Activated CD4-positive, alpha-beta memory T cell treated with anti-CD3 and anti-CD28 coated beads, Interleukin-2, amount 10 ng/mL, durations not matched to agents 7 days and 5 days (primary cell): ENCODE measurements around the gene FBXL15. TPM values are rescaled to one million over a fixed set of nuclear protein-coding genes. Genes with fewer than 3 reads are reported as not detected.
A peak's percentile ranks its signal among the peaks of the same experiment; 100 is the strongest.

ENCODE experiments used
- CTCF ChIA-PET: fragments of 350-600 bp; sonication (Branson Sonifier 250); formaldehyde crosslinking; loops from one replicate; lab custom pipeline; 2021; ENCODE audit warnings: antibody characterized with exemption, inconsistent platforms; lab: Charles Lee
- POLR2A ChIA-PET: fragments of 350-600 bp; sonication (Branson Sonifier 250); formaldehyde crosslinking; loops from one replicate; lab custom pipeline; 2021; ENCODE audit warnings: antibody characterized with exemption; lab: Charles Lee
- DNase-seq: peaks from one replicate; pipeline ENCODE4 v3.0.0-alpha.2; 2020
- H3K27ac Mint-ChIP-seq: one replicate; pipeline ENCODE4 v1.8.0; 2021; ENCODE audit warnings: mild to moderate bottlenecking, mixed read lengths
- H3K27me3 Mint-ChIP-seq: one replicate; pipeline ENCODE4 v1.8.0; 2021; ENCODE audit warnings: mixed read lengths
- H3K36me3 Mint-ChIP-seq: one replicate; pipeline ENCODE4 v1.8.0; 2021; ENCODE audit warnings: low read depth, mixed read lengths
- H3K4me1 Mint-ChIP-seq: one replicate; pipeline ENCODE4 v1.8.0; 2021; ENCODE audit warnings: mixed read lengths
- H3K4me3 Mint-ChIP-seq: one replicate; pipeline ENCODE4 v1.8.0; 2021; ENCODE audit warnings: mild to moderate bottlenecking, mixed read lengths
- H3K9me3 Mint-ChIP-seq: one replicate; pipeline ENCODE4 v1.8.0; 2021; ENCODE audit warnings: mixed read lengths
- total RNA-seq, 2 experiments: library from RNA; stranded (reverse); gene quantifications; one replicate each; pipeline ENCODE4 v1.2.3, GENCODE V29; 2021

The FBXL15 gene, protein sequence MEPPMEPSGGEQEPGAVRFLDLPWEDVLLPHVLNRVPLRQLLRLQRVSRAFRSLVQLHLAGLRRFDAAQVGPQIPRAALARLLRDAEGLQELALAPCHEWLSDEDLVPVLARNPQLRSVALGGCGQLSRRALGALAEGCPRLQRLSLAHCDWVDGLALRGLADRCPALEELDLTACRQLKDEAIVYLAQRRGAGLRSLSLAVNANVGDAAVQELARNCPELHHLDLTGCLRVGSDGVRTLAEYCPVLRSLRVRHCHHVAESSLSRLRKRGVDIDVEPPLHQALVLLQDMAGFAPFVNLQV
- 10 to 100 TPM; 13.5 to 14.3 TPM for total RNA-seq

DNA sequence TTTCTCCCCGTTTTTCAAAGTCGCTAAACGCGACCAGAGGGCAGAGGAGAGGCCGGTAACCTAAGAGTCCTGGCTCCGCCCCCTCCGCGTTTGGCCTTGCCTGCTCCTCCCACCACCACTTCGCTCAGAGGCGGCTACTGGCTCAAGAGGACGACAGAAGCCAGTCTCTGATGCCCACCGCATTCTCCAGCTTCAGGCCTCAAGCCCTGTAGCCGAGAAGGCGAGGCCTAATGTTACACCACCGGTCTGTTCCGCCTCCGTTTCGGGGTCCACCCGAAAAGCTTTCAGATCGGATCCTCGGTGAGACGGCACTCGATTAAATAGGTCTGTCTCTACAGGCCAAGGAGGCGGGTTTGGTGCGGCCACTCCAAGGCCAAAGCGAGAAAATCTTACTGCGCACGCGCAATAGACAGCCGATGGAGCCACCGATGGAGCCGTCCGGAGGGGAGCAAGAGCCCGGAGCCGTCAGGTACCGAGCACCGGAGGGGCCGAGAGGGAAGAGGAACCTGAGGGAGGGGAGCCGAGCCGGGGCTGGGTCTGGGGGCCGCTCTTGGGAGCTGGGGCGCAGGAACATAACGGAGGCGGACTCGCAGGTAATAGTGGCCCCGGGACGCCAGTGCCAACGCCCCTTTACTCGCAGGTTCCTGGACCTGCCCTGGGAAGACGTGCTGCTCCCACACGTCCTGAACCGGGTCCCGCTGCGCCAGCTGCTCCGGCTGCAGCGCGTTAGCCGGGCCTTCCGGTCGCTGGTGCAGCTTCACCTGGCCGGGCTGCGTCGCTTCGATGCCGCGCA, at the start of gene FBXL15:
FBXL15 (plus strand) TSS at position 123 of the 793 bp plus-strand sequence; CDS start at position 417, 294 bp downstream.
- ChIA-PET CTCF (interaction anchor here (0.8 to 6.6 kb wide), 16 partner anchors 12 to 251 kb away, joined by 3 to 58 read pairs (median 6); partner anchors contain the start of genes ACTR1A, C10orf95, CUEDC2 and SUFU), POLR2A (interaction anchor here (0.5 to 7.0 kb wide), 21 partner anchors 8 to 268 kb away, joined by 3 to 80 read pairs (median 8); partner anchors contain the start of genes ACTR1A, C10orf95, CUEDC2 and GBF1)
- peaks cover 40% of the 10 kb centered on the region for H3K4me1 Mint-ChIP-seq
- H3K27ac Mint-ChIP-seq = peak within 1 kb of the TSS; percentile 90
- H3K4me3 Mint-ChIP-seq = peak within 1 kb of the TSS; percentile 87
- H3K27me3 Mint-ChIP-seq = peaks cover 18% of the 10 kb centered on the region
- DNase-seq = peak; percentile 97
- peaks cover 9% of the 10 kb centered on the region for H3K36me3 Mint-ChIP-seq
- no peaks in the 10 kb centered on the region for H3K9me3 Mint-ChIP-seq

GRCh38 chr10:102371295-102371694, 49.3 kb upstream of the FBXL15 start:
- ChIA-PET POLR2A (no interaction called here), CTCF (interaction anchor here (1.0 to 2.9 kb wide), 4 partner anchors 13 to 126 kb away, joined by 3 to 15 read pairs (median 7); partner anchors contain the start of gene GBF1)
- no peaks in the 10 kb centered on the region for H3K27me3 Mint-ChIP-seq
- no peaks in the 10 kb centered on the region for H3K4me1 Mint-ChIP-seq
- DNase-seq = no peak
- no peak overlapping the region for H3K4me3 Mint-ChIP-seq
- H3K27ac Mint-ChIP-seq = no peak overlapping the region
- no peaks in the 10 kb centered on the region for H3K9me3 Mint-ChIP-seq
- H3K36me3 Mint-ChIP-seq = peaks cover 68% of the 10 kb centered on the region

DNA sequence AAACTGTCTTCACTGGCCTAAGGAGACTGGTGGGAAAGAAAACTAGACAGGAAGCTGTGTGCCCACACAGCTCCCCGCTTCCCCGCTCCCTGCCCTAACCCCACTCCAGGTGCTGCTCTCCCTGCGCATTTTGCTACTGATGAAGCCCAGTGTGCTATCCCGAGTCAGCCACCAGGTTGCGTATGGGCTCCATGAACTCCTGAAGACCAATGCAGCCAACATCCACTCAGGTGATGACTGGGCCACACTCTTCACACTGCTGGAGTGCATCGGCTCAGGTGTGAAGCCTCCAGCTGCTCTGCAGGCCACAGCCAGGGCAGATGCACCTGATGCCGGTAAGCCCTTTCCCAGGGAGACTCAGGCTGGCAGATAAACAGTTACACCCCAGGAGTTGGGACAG, 45.4 kb upstream of the FBXL15 start:
- POLR2A ChIA-PET = no interaction called here
- H3K9me3 Mint-ChIP-seq = no peaks in the 10 kb centered on the region
- H3K27me3 Mint-ChIP-seq = no peaks in the 10 kb centered on the region
- H3K4me1 Mint-ChIP-seq = no peaks in the 10 kb centered on the region
- H3K4me3 Mint-ChIP-seq = no peak overlapping the region
- CTCF ChIA-PET = interaction anchor here (1.6 to 2.7 kb wide), 2 partner anchors 23 to 145 kb away, joined by 5 to 13 read pairs; no protein-coding TSS in a partner anchor
- peaks cover 53% of the 10 kb centered on the region for H3K36me3 Mint-ChIP-seq
- no peak for DNase-seq
- H3K27ac Mint-ChIP-seq = no peak overlapping the region

- Mint-ChIP-seq H3K27me3 (no peaks in the 10 kb centered on the region), H3K27ac (no peak overlapping the region), H3K9me3 (no peaks in the 10 kb centered on the region), H3K4me1 (no peaks in the 10 kb centered on the region), H3K36me3 (peaks cover 51% of the 10 kb centered on the region), H3K4me3 (no peak overlapping the region)
- no peak for DNase-seq
- POLR2A ChIA-PET = interaction anchor here (1.5 kb wide), 1 partner anchor 18 kb away, joined by 5 read pairs; no protein-coding TSS in a partner anchor
- CTCF ChIA-PET = interaction anchor here (1.0 to 2.7 kb wide), 3 partner anchors 24 to 146 kb away, joined by 3 to 13 read pairs (median 5); no protein-coding TSS in a partner anchor
These were observed 44.8 kb upstream of the FBXL15 start for GRCh38 chr10:102375867-102376266.

- no peaks in the 10 kb centered on the region for H3K27me3 Mint-ChIP-seq
- H3K4me3 Mint-ChIP-seq = no peak overlapping the region
- peaks cover 50% of the 10 kb centered on the region for H3K36me3 Mint-ChIP-seq
- ChIA-PET CTCF (interaction anchor here (1.6 kb wide), 1 partner anchor 25 kb away, joined by 5 read pairs; no protein-coding TSS in a partner anchor), POLR2A (interaction anchor here (1.5 kb wide), 1 partner anchor 17 kb away, joined by 5 read pairs; no protein-coding TSS in a partner anchor)
- no peaks in the 10 kb centered on the region for H3K4me1 Mint-ChIP-seq
- DNase-seq = no peak
- H3K27ac Mint-ChIP-seq = no peak overlapping the region
- no peaks in the 10 kb centered on the region for H3K9me3 Mint-ChIP-seq
These were observed 43.7 kb upstream of the FBXL15 start for GRCh38 chr10:102376901-102377300.

GRCh38 chr10:102379383-102379782, 41.3 kb upstream of the FBXL15 start:
- Mint-ChIP-seq H3K27ac (no peak overlapping the region), H3K4me3 (no peak overlapping the region), H3K9me3 (no peaks in the 10 kb centered on the region), H3K36me3 (peaks cover 50% of the 10 kb centered on the region), H3K27me3 (no peaks in the 10 kb centered on the region), H3K4me1 (no peaks in the 10 kb centered on the region)
- ChIA-PET POLR2A (interaction anchor here (2.7 kb wide), 1 partner anchor 15 kb away, joined by 10 read pairs; no protein-coding TSS in a partner anchor), CTCF (interaction anchor here (1.1 to 2.5 kb wide), 2 partner anchors 20 to 27 kb away, joined by 5 to 10 read pairs; no protein-coding TSS in a partner anchor)
- DNase-seq = no peak

DNA sequence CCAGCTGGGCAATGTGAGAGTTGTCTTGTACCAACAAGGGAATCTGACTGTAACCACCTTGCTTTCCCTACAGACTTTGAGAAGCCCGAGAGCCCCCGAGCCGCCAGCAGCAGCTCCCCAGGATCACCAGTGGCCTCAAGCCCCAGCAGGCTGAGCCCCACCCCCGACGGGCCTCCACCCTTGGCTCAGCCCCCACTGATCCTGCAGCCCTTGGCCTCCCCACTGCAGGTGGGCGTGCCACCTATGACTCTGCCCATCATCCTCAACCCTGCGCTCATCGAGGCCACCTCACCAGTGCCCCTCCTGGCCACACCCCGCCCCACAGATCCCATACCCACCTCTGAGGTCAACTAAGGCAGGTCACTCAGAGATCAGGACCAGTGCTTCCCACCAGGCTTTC, 38.7 kb upstream of the FBXL15 start:
- H3K27ac Mint-ChIP-seq = no peak overlapping the region
- H3K4me1 Mint-ChIP-seq = no peaks in the 10 kb centered on the region
- no peaks in the 10 kb centered on the region for H3K27me3 Mint-ChIP-seq
- no peak for DNase-seq
- H3K36me3 Mint-ChIP-seq = peaks cover 39% of the 10 kb centered on the region
- H3K9me3 Mint-ChIP-seq = no peaks in the 10 kb centered on the region
- ChIA-PET POLR2A (interaction anchor here (0.6 kb wide), 1 partner anchor 12 kb away, joined by 3 read pairs; no protein-coding TSS in a partner anchor), CTCF (interaction anchor here (1.0 to 1.2 kb wide), 2 partner anchors 11 to 151 kb away, joined by 4 to 6 read pairs; no protein-coding TSS in a partner anchor)
- H3K4me3 Mint-ChIP-seq = no peak overlapping the region

- Mint-ChIP-seq H3K36me3 (peaks cover 37% of the 10 kb centered on the region), H3K9me3 (no peaks in the 10 kb centered on the region), H3K27ac (no peak overlapping the region), H3K4me1 (no peaks in the 10 kb centered on the region), H3K4me3 (no peak overlapping the region), H3K27me3 (no peaks in the 10 kb centered on the region)
- ChIA-PET CTCF (interaction anchor here (1.6 to 3.1 kb wide), 3 partner anchors 10 to 21 kb away, joined by 3 to 17 read pairs (median 10); no protein-coding TSS in a partner anchor), POLR2A (interaction anchor here (0.6 kb wide), 1 partner anchor 12 kb away, joined by 3 read pairs; no protein-coding TSS in a partner anchor)
- DNase-seq = no peak
These were observed 37.8 kb upstream of the FBXL15 start for GRCh38 chr10:102382871-102383270.

DNA sequence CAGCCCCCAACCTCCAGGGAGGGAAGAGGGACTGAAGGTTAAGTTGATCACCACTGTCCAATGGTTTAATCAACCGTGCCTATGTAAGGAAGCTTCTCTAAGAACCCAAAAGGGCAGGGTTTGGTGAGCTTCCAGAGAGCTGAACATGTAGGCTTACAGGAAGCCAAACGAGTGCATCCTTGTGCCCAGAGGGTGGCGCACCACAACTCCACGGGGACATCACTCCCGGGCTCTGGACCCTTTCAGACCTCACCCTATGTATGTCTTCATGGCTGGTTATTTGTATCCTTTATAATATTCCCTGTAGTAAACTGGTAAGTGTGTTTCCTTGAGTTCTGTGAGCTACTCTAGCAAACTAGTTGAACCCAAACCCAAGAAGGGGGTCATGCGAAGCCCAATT, 36.6 kb upstream of the FBXL15 start:
- DNase-seq = no peak
- H3K9me3 Mint-ChIP-seq = no peaks in the 10 kb centered on the region
- POLR2A ChIA-PET = no interaction called here
- no peak overlapping the region for H3K27ac Mint-ChIP-seq
- H3K27me3 Mint-ChIP-seq = no peaks in the 10 kb centered on the region
- CTCF ChIA-PET = interaction anchor here (1.1 to 3.4 kb wide), 10 partner anchors 9 to 200 kb away, joined by 3 to 22 read pairs (median 4); no protein-coding TSS in a partner anchor
- H3K4me3 Mint-ChIP-seq = no peak overlapping the region
- peaks cover 34% of the 10 kb centered on the region for H3K36me3 Mint-ChIP-seq
- no peaks in the 10 kb centered on the region for H3K4me1 Mint-ChIP-seq

GRCh38 chr10:102384606-102385429, 35.8 kb upstream of the FBXL15 start:
- no peaks in the 10 kb centered on the region for H3K4me1 Mint-ChIP-seq
- CTCF ChIA-PET = interaction anchor here (1.1 to 3.4 kb wide), 10 partner anchors 8 to 199 kb away, joined by 3 to 22 read pairs (median 4); no protein-coding TSS in a partner anchor

GRCh38 chr10:102389894-102390293, 30.7 kb upstream of the FBXL15 start:
- Mint-ChIP-seq H3K27me3 (no peaks in the 10 kb centered on the region), H3K9me3 (no peaks in the 10 kb centered on the region), H3K27ac (no peak overlapping the region), H3K36me3 (no peaks in the 10 kb centered on the region), H3K4me1 (peaks cover 9% of the 10 kb centered on the region), H3K4me3 (no peak overlapping the region)
- no peak for DNase-seq
- POLR2A ChIA-PET = interaction anchor here (1.0 kb wide), 1 partner anchor 160 kb away, joined by 3 read pairs; no protein-coding TSS in a partner anchor
- CTCF ChIA-PET = interaction anchor here (0.6 to 1.3 kb wide), 4 partner anchors 10 to 246 kb away, joined by 3 to 5 read pairs (median 4); no protein-coding TSS in a partner anchor

More at GRCh38 chr10:102384606-102385429, 35.8 kb upstream of the FBXL15 start:
- no peak for DNase-seq
- Mint-ChIP-seq H3K27me3 (no peaks in the 10 kb centered on the region), H3K9me3 (no peaks in the 10 kb centered on the region), H3K36me3 (peaks cover 28% of the 10 kb centered on the region), H3K27ac (no peak overlapping the region), H3K4me3 (no peak overlapping the region)
- POLR2A ChIA-PET = interaction anchor here (1.0 kb wide), 1 partner anchor 9 kb away, joined by 8 read pairs; no protein-coding TSS in a partner anchor
